Upper lobe of right lung (tissue), 1 donor: ENCODE results near the gene MECR. TPM values are rescaled to one million over a fixed set of nuclear protein-coding genes. Genes with fewer than 3 reads are reported as not detected.

ENCODE experiments used
- ATAC-seq: fragments of 200-7000 bp; cut with Tn5 transposase; one replicate; pipeline ENCODE4 v1.9.1; 2020; ENCODE audit warnings: mild to moderate bottlenecking, moderate library complexity
- DNase-seq: peaks from one replicate; pipeline ENCODE4 v3.0.0-alpha.2; 2020
- H3K27ac ChIP-seq: fragments of 200-600 bp; one replicate; pipeline ENCODE4 v1.8.0; 2022
- H3K27me3 ChIP-seq: fragments of 200-600 bp; one replicate; pipeline ENCODE4 v1.8.0; 2022; ENCODE audit warnings: mild to moderate bottlenecking
- H3K36me3 ChIP-seq: fragments of 200-600 bp; one replicate; pipeline ENCODE4 v1.8.0; 2022
- H3K4me1 ChIP-seq: fragments of 200-600 bp; one replicate; pipeline ENCODE4 v1.8.0; 2022
- H3K4me3 ChIP-seq: fragments of 200-600 bp; one replicate; pipeline ENCODE4 v1.8.0; 2022; ENCODE audit warnings: mild to moderate bottlenecking
- H3K9me3 ChIP-seq: fragments of 200-600 bp; one replicate; pipeline ENCODE4 v1.8.0; 2022
- intact Hi-C: fragments of 100-400 bp; cut with DNase I; formaldehyde crosslinking; loops from one replicate; pipeline ENCODE4 v1.11.0; 2022
- total RNA-seq: library from RNA; stranded (reverse); fragmentation: NEBNext Ultra II Directional; extraction: Animal tissue kit (Norgen Biotek cat#: 25700); gene quantifications from one replicate; pipeline ENCODE4 v1.2.1, GENCODE V29; 2021
- TF ChIP-seq, protein P1 (sequence below): fragments of 200-600 bp; IDR thresholded peaks from one replicate; pipeline ENCODE4 v1.8.0; 2022; ENCODE audit warnings: antibody characterized with exemption
- donor health status: DM: no; HTN: yes; CAD: no; lungs with severe emphysema.

The MECR gene
- total RNA-seq, 1 donor from 2014 or later = 16.5 TPM

DNA sequence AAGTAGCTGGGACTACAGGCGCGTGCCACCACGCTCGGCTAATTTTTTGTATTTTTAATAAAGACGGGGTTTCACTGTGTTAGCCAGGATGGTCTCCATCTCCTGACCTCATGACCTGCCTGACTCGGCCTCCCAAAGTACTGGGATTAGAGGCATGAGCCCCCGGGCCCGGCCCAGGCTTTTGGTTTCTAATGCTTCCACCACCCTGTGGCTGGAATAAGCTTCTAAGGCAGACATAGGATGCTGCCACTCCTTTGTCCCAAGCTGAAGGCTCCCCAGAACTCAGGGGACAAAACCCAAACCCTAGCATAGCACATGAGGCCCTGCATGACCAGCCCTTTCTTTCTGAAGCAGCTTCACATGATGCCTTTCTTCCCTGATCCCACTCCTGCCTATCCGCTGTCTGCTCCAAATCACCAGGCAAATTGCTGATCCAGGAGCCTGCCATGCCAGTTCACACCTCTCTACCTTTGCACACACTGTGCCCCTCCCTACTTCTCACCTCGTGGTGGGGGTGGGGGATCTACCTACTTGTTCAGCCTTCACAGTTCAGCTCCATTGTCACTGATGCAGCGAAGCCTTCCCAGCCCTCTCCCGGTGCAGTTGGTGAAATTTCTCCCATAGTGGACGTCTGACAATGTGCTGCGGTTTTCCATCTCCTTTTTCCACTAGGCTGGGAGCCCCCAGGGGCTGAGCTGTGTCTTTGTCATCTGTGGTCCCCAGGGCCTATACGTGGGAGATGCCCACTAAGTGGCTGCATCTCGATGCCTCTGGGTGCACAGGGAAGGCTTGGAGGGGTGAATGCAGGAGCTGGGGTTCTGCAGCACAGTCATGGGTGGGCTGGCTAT lies 12.5 kb upstream of the MECR start:
- Histone ChIP-seq H3K36me3 (no peaks in the 10 kb centered on the region), H3K4me1 (peaks cover 11% of the 10 kb centered on the region), H3K4me3 (no peak overlapping the region), H3K27ac (no peak overlapping the region), H3K9me3 (no peaks in the 10 kb centered on the region), H3K27me3 (no peaks in the 10 kb centered on the region)
- TF ChIP-seq, protein P1, sequence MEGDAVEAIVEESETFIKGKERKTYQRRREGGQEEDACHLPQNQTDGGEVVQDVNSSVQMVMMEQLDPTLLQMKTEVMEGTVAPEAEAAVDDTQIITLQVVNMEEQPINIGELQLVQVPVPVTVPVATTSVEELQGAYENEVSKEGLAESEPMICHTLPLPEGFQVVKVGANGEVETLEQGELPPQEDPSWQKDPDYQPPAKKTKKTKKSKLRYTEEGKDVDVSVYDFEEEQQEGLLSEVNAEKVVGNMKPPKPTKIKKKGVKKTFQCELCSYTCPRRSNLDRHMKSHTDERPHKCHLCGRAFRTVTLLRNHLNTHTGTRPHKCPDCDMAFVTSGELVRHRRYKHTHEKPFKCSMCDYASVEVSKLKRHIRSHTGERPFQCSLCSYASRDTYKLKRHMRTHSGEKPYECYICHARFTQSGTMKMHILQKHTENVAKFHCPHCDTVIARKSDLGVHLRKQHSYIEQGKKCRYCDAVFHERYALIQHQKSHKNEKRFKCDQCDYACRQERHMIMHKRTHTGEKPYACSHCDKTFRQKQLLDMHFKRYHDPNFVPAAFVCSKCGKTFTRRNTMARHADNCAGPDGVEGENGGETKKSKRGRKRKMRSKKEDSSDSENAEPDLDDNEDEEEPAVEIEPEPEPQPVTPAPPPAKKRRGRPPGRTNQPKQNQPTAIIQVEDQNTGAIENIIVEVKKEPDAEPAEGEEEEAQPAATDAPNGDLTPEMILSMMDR = no peak
- DNase-seq = no peak
- no peak for ATAC-seq
- intact Hi-C loops = loop anchor here (10.0 kb wide), 1 partner anchor 1132 kb away; no protein-coding TSS in a partner anchor

DNA sequence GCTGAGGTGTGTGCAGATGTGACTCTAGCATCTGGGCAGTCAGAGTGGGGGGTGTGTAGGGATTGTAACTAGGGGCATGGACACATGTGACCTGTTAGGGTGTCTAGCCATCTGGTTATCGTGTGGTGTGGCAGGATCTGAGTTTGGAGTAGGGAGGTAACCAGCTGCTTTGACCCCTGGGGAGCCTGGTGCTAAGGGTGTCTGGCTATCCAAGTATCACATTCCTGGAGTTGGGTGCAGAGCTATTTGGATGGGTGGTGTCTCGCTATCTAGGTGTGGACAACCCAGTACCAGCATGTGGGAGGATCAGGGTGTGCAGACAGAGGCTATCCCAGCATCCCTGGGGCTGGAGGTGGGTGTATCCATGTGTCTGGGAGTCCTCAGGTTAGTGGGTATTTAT lies 10.3 kb upstream of the MECR start:
- Histone ChIP-seq H3K9me3 (no peaks in the 10 kb centered on the region), H3K4me1 (peaks cover 15% of the 10 kb centered on the region), H3K27me3 (no peaks in the 10 kb centered on the region), H3K4me3 (no peak overlapping the region), H3K27ac (no peak overlapping the region), H3K36me3 (no peaks in the 10 kb centered on the region)
- no peak for ATAC-seq
- DNase-seq = no peak
- intact Hi-C loops = loop anchor here (10.0 kb wide), 1 partner anchor 1134 kb away; no protein-coding TSS in a partner anchor
- TF ChIP-seq, protein P1 = no peak

DNA sequence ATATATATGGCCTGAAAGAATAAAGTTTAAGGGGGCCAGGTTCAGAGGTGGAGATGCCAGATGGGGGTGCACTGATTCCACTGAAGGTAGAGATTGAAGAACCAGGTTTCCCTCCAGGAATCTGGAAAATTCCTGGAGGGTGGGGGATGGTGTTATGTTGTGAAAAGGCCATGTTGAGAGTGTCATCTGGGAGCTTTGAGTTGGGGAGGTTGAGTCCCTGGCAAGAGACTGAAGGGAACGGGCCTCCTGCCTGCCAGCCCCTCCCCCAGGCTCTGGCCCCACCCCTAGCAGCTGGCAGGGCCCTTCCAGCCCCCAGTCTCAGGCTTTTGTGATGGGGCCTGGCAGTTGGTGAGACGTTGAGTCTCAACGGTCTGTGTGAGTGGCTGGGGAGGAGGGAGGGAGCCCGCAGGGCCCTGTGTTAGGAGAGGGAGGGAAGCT lies 9.7 kb upstream of the MECR start:
- intact Hi-C loops = loop anchor here (10.0 kb wide), 1 partner anchor 1134 kb away; no protein-coding TSS in a partner anchor
- no peaks in the 10 kb centered on the region for H3K9me3 ChIP-seq
- ATAC-seq (no peak), DNase-seq (no peak)
- no peak overlapping the region for H3K4me3 ChIP-seq
- no peaks in the 10 kb centered on the region for H3K36me3 ChIP-seq
- no peaks in the 10 kb centered on the region for H3K27me3 ChIP-seq
- H3K4me1 ChIP-seq = peaks cover 15% of the 10 kb centered on the region
- TF ChIP-seq, protein P1 = peak; percentile 11
- H3K27ac ChIP-seq = no peak overlapping the region

DNA sequence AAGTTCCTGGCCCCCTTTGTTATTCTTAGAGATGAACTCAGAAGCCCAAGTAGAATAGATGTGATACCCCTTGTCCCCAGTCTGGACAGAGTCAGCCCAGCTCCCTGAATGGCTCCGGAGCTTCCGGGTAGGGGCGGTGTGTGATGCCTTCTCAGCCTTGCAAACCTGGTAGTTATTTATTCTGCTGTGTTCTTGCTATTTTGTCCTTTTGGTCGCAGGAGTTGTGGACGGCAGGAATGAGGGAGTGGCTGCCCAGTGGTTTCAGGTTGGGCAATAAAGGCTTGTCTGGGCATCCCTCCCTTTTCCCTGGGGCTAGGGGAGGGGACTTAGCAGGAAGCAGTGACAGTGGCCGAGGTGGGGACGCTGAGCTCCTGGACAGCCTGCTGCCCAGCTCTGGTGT lies 8.4 kb upstream of the MECR start:
- Histone ChIP-seq H3K27me3 (no peaks in the 10 kb centered on the region), H3K36me3 (no peaks in the 10 kb centered on the region), H3K4me1 (peaks cover 15% of the 10 kb centered on the region), H3K27ac (peak overlapping the region; percentile 82), H3K9me3 (no peaks in the 10 kb centered on the region), H3K4me3 (no peak overlapping the region)
- intact Hi-C loops = no loop called here
- peak; percentile 66 for ATAC-seq
- TF ChIP-seq, protein P1 = no peak
- peak; percentile 81 for DNase-seq

DNA sequence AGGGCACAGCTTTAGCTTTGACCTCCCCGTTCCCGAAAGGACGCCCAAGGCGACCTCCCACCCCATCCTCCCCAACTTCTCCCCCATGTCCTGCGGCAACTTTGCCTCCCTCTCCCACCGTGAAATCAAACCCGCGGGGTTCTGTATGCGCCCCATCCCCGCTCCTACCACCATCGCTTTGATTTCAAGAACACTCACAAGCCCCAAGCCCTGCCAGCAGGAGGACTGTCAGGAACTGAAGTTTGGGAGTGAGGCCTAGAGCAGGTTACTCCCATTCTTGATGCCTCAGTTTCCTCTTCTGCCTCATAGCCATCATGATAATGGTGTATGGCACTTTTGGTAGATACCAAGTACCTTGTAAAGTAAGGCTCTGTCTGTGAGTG lies 7.9 kb upstream of the MECR start:
- Histone ChIP-seq H3K27me3 (no peaks in the 10 kb centered on the region), H3K36me3 (no peaks in the 10 kb centered on the region), H3K4me3 (peak overlapping the region; percentile 57), H3K9me3 (no peaks in the 10 kb centered on the region), H3K4me1 (peaks cover 15% of the 10 kb centered on the region), H3K27ac (peak overlapping the region; percentile 82)
- TF ChIP-seq, protein P1 = no peak
- DNase-seq (no peak), ATAC-seq (no peak)
- intact Hi-C loops = no loop called here
